GM21786 (cell line): ENCODE measurements around the gene MLN.

Experiments
- ATAC-seq: cut with Tn5 transposase; IDR thresholded peaks from one replicate; pipeline ENCODE4 v1.9.1; 2021; ENCODE audit not compliant: unreplicated experiment

Gene MLN, protein sequence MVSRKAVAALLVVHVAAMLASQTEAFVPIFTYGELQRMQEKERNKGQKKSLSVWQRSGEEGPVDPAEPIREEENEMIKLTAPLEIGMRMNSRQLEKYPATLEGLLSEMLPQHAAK

DNA sequence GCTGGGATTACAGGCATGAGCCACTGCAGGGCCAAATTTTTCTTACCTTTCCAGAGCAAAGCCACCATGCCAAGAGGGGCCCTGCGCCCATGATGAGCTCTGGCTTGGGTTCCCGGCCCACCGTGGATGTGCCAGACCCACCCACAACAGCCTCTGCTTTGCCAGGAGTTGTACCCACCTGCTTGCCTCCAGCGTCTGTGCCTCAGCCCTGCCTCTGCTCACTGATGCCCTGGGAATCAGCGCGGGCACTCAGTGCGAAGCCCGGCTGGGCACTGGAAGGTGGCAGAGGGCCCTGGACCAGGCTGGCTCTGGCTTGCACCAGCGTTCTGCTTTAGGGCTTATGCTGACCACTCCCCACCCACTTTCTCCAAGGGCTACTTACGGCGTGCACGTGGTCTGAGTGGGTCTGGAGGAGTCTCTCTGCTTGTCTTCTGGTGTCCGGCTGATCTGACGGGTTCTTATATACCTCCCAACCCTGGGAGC is at the start of gene MLN:
Gene MLN (minus strand): TSS at position 433 of the 483 bp plus-strand sequence. CDS start 2,840 bp downstream, outside the sequence.
- no peak for ATAC-seq

DNA sequence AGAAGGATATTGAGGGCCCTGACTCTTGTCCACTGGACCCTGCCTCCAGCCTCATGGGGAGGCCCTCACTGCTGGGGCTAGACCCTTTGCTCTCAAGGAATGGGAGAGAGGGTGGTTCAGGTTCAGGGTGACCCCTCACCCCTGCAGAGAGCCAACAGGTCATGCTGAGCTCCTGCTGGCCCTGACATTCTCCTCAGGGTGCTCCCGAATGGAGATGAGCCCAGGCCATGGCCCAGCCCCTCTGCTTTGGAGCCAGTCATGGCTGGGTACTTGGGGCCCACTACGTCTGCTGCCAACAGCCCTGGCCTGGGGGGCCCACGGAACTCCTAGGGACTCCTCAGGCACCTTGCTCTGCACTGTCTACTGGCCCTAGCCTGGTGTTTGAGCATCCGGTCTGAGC is 49.2 kb upstream of the MLN start:
- no peak for ATAC-seq

DNA sequence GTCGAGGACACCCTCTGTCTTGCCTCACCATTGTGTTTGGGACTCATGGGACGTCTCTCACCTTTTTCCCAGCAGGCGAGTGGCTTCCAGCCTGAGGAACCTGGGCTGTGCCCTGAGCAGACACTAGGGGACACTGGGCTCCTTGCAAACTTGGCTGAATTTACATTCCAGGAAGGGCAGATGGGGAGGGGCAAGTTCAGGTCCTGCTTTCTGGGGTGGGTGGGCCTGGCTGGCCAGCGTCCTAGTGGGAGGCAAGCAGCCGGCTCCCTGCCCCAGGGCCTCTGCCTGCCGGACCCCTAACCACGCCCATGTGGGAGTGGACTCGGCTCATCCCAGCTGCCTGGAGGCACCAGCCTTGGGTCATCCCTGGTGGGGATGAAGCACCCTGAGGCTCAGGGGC is 48.2 kb upstream of the MLN start:
- ATAC-seq, result no peak

DNA sequence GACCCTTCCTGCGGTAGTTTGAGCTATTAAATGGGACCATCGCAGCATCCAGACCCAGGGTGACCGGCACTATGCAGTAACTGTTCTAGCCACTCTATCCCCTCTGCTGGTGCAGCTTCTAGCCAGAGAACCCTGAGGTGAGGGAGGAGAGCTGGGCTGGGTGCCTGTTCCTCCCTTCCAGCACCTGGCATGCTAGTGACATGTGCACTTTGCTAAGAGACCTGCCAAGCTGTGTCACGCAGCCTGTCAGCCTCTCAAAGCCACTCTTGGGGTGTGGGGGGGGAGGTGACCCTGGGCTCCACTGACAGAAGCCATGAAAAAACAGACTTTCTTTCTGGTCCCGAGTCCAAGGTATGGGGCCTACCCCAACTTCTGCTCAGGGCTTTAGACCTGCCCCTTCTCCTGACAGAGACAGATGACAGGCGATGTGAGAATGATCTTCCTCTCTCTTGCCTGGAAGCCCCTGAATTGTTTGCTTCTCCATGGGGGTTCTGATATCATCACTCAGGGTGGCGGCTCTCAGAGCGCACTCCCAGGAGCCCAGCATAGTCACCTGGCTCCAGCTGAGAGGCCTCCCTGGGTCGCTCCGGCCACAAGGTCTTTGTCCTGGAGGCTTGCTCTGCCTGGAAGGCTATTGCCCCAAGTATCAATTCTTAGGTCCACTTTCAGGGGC is 47.2 kb upstream of the MLN start:
- ATAC-seq, result no peak

DNA sequence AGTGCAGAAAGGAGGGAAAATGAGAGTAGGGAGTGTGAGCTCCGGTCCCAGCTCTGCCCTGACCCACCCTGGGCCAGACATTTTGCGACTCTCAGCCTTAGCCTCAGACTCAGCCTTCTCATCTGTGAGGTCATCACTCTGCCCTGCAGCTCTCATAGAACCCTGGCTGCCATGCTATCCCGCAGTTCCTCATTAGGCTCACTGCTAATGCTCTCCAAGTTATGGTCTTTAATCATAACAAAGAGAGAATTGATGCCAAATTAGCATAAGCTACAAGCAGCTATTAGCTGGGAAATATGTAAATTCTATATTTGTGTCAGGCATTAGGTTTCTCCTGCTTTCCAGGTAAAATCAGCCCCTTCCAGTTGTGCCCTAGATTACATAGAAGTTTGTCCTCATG is 46.5 kb upstream of the MLN start:
- no peak for ATAC-seq

DNA sequence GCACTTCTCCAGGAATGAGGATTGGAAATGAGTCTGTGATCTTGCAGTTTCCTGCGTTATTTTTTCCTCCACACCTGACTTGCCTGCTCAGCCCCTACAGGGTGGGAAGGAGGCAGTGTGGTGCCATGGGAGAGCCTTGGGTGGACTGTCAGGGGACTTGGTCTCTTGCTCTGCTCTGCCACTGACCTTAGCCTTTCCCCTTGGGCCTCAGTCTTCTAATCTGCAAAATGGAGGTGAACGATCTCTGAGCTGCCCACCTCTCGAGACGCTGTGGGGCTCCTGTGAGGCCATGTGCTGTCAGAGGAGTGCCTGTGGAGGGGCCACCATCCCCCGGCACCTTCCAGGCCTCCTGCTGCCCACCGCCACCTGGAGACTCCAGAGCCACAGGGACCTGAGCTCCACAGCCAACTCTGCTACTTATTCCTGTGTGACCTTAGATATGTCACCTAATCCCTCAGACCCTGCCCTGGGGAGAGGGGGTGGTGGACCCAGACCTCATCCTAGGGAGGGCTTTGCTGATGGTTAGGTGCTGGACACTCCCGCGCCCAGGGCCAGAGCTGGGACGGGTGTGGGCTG is 45.8 kb upstream of the MLN start:
- no peak for ATAC-seq

DNA sequence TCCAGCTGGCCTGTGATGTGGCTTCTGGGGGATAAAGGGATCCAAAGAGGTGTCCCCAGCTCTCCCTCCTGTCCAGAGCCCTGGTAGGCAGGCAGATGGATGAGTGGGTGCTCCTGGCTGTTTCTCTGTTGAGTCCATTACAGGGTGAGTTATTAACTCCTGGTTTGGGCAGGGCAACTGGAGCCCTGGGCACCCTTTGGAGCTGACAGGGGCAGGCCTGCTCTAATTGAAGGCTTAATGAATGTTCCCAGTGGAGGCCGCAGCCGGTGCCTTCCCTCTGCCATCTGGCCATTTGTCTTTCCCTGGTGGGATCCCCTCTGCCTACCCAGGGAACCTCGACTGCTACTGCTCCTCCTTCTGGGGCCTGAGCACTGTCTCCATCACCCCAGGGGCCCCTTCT is 44.7 kb upstream of the MLN start:
- no peak for ATAC-seq

DNA sequence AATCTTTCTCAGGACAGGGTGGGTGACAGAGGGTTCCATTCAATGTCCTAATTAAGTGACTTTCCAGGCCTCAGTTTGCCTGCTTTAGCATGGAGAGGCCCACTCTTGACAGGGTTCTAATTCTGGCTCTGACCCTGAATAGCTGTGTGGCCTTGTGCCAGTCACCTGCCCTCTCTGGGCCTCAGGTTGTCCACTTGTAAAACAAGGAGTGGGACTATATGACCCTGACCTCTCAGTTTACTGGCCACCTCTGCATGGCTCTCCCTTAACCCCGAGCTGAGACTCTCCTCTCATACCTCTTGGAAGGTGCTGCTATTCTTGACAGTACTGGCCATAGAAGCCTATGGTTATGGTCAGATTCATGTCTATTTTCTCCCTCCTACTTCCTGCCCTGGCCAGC is 44.1 kb upstream of the MLN start:
- ATAC-seq, result no peak

DNA sequence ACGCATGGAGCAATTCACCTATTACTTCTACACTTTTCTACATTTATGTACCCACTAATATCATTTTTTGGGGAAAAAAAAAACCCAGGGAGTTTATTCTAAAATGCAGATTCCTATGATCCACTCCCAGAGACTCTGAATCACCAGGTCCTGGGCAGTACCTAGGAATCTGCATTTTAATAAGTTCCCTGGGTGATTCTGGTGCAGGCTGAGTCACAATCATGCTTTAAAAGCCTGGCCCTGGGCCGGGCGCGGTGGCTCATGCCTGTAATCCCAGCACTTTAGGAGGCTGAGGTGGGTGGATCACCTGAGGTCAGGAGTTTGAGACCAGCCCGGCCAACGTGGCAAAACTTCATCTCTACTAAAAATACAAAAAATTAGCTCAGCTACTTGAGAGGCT is 43.3 kb upstream of the MLN start:
- no peak for ATAC-seq

DNA sequence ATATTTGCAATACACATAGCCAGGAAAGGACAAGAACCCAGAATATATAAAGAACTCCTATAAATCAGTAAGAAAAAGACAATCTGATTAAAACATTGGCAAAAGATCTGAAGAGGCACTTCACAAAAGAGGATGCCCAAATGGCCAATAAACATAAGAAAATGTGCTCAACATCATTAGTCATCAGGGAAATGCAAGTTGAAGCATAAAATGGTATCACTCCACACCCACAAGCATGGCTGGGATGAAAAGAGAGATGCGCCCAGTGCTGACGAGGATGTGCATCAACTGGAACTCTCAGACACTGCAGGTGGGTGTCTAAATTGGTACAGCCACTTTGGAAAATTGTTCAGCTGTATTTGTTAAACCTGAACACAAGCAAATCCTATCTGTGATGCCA is 42.4 kb upstream of the MLN start:
- no peak for ATAC-seq

DNA sequence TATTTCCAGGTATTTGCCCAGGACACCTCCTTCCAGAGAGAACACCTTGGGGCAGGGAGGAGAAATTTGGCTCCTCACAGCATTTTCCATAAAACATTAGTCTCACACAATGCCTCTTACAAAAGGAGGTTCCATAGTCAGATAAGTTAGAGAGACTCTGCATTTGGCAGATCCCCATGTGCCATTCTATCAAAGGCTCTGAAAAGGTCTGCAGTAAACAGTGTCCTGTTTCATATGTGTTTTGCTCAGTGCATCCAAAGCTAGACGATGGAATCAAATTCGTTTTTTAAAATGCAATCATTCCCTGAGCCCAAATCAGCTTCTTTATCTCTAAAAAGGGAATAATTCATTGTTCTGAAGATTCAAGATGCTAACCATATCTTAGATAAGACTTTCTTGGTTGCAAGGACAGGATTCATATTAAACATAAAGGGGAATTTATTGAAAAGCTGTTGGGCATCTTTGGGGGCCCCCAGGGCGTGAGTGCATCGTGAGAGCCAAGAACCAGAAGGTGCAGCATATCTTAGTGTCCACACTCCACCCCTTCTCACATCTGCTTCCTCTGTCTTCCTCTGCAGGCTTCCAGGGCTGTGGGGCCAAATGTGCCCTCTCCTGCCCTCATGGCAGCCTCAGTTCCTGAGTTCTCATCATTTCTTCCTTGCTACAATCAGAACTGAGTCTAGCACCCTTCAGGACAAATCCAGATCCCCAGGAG is 41.4 kb upstream of the MLN start:
- ATAC-seq, result no peak

DNA sequence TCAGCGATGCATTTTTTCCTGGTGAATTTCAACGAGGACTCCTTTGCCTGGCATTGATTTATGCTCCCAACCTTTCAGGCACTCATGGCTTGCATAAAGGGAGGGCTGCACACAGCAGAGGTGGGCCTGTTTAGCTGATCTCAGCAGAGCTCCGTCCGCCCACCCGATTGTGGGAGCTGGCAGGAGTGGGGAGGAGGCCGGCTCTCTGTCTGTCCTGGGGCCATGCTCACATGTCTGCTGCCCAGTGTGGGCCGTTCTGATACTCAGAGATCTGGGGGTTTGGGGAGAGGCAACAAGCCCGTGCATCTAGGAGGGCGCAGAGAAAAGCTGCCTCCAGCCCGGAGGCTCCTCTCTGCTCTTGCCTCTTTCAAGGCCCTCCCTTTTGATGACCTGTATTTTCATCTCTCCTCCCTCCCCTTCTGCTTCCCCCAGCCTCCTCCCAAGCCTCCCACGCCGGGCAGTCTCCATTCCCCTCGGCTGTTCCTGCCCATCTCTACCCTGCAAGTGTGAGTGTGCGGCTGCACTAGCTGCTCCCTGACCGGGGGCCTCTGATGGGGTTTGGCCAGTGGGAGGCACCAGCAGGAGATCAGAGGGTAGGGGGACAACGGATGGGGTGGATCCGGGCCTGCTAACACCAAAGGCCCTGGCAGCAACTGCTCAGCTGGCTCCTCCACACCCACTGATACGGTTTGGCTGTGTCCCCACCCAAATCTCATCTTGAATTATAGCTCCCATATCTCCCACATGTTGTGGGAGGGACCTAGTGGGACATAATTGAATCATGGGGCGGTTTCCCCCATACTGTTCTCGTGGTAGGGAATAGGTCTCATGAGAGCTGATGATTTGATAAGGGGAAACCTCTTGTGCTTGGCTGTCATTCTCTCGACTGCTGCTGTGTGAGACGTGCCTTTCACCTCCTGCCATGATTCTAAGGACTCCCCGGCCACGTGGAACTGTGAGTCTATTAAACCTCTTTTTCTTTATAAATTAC is 39.6 kb upstream of the MLN start:
- no peak for ATAC-seq

DNA sequence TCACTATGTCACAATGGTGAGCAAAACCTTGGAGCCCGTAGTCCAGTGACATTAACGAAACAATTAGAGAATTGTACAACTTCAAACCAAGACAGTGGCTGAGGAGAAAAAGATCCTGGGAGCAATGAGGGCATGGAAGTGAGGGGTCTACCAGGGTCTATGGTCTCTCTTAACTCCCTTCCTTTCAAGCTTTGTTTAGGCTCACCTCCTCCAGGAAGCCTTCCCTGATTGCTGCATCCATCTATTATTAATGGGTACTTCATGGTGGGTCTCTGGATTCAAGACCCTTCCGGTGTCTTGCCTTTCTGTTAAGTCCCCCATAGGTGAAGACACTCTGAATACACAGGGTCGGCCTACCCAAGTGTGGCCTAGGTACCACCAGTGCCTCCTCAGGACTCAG is 38.1 kb upstream of the MLN start:
- no peak for ATAC-seq

DNA sequence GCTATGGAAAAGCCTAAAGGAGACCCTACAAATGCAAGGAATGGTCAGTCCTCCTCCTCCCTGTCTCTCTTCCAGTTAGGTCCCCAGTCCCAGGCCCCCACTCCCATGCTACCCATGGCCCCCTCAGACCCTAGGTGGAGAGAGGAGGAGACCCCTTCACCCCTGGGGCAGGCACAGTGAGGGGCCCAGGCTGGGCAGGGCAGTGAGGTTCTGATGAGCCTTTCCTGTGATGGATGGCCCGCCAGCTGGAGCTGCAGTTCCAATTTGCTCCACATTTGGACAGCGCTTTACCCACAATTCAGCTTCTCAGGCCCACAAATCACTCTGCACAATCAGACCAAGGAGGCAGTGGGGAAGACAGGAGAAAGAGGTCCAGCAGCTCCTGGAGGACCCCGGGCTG is 37.3 kb upstream of the MLN start:
- no peak for ATAC-seq

DNA sequence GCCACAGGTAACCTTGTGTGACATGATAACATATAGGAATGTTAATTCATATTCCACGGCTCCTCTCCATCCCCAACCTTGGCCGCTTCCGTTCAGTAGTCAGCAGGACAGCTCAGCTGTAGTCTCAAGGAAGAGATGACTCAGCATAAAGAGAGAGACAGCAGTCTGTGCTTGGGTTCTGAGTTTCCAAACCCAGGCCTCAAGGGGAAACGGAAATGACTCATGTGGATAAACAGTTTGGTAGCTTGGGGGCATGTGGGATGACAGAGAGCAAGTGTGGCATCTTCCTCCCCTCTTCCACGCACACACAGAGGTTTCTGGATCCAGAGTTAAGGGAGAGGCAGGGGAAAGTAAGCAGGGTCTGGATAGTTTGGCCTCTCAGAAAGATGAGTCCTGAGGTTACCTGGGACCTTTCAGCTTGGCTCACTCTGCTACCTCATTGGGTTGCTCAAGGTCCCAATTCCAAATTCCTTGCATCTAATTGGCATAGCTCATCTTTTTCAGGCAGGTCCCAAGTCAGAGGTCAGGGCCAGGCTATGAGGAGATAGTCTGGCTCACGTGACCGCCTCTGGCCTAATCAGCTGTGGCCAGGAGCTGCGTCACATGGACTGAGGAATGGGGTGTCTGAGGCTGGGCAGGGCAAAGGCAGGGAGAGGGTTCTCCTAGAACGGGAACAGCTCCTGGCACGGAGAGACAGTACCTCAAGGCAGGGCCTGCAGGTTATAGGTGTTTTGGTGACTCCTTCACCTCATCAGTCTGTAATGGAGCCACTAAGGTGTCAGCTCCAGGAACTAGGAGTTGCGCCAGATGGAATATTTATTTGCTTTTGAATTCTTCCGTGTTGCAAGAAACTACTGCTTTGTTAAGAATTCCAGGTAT is 36.5 kb upstream of the MLN start:
- no peak for ATAC-seq

DNA sequence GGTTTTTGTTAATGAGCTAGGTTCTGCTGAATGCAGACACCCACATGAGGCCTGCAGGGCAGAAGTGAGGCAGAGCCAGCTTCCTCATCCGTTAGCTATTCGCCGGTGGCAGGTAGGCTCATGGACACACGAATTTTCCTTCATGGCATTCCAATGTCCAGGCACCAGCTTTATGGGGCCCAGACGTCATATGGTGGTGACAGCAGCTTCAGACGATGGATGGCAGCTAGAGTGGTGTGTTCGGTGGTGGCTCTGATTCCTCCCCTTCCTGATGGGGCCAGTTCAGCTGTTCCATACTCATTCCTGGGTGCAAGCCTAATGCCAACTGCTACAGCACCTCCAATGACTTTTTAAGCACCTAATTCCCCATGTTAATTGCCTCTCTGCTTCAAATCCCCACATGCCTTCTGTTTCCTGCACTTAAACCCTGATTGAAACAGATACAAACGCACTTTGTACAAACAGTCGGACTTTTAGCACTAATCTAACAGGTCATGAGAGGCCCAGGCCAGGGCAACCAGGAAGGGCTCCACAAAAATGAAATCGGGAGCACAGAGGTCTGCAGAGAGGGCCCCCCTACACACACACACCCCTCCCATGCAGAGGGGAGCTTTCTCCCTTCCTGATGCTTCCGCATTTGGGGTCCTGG is 35.7 kb upstream of the MLN start:
- ATAC-seq, result no peak

DNA sequence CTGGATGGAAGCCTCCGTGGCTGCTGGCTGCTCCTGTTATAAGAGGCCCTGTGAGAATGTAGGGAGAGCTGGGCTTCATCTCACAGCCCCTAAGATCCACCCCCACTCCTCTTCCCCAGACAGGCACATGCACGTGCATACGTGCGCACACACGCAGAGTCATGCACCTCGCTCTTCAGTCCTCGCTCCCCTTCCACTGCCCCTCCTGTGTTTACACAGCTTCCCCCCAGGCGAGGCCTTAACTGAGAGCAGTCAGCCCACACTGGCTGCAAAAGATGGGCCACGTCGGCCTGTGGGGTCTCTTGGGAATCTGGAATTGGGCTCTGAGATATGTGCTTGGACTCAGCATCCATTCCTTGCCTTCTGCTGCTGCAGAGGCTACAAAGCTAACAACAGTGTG is 35.2 kb upstream of the MLN start:
- ATAC-seq, result no peak

DNA sequence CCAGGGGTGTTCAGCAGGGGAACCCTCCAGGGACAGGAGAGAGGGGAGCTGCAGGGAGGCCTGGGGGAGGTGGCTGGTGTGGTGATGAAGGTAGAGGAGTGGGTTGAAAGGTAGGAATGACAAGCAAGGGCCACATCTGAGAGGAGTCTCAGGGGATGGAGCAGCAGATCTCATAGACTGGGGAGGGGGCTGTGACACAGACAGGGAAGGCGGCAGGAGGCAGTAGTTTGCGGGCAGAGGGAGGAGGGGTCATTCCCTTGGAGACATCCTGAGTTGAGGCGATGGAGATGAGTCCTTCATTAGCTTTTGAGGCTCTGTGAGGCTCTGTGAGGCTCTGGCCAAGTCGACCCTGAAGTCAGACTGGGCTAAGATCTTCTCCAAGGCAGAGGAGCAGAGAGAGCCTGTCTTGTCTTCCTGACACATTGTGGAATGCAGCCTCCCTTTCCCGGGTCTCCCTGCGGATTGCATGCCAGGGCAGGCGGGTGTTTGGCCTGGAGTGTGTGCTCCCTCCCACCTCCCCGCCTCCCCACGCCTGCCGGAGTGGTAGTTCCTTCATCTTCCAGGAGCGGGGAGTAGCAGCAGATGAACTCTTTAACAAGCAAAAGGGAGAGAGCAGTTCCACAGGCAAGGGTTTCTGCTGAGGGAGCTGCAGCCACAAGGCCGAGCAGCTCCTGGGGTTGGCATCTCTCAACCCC is 34.3 kb upstream of the MLN start:
- ATAC-seq, result no peak
